Suprapubic skin (tissue), 4 donors: ENCODE data around the gene RPUSD4.

Source experiments
- CTCF ChIP-seq, 2 donors: fragments of 200-600 bp in 1 of 2; fragments of 450-650 bp in 1 of 2; sonication (generic) in 1 of 2; IDR thresholded peaks; one replicate each; pipeline ENCODE4 v1.5.1; 2016 to 2019; ENCODE audit warnings: antibody characterized with exemption in 2 of 2, mild to moderate bottlenecking in 1 of 2, moderate library complexity in 1 of 2
- EP300 ChIP-seq: sonication (generic); formaldehyde crosslinking; IDR thresholded peaks from one replicate; pipeline ENCODE4 v1.6.1; 2017; ENCODE audit warnings: antibody characterized with exemption
- POLR2A ChIP-seq, 2 donors: fragments of 450-650 bp; IDR thresholded peaks; one replicate each; pipeline ENCODE4 v1.6.1; 2017; ENCODE audit warnings: antibody characterized with exemption in 2 of 2, mild to moderate bottlenecking in 2 of 2, moderate library complexity in 2 of 2
- POLR2AphosphoS5 ChIP-seq, 3 donors: sonication (generic); formaldehyde crosslinking; IDR thresholded peaks; one replicate each; pipeline ENCODE4 v1.6.1; 2017; ENCODE audit warnings: antibody characterized with exemption in 3 of 3

GRCh38 chr11:126172596-126173038, 38.8 kb downstream of the RPUSD4 start:
- TF ChIP-seq CTCF (IDR thresholded peaks at IDR 0.05) = no peak
- no peak for TF ChIP-seq POLR2A (IDR thresholded peaks at IDR 0.05)
- TF ChIP-seq POLR2AphosphoS5 (IDR thresholded peaks at IDR 0.05) = no peak
- TF ChIP-seq EP300 = no peak
